Measurements from ENCODE around the gene EIF1.

EIF1 gene

GRCh38 chr17:41705271-41705991 is 16.7 kb downstream of the EIF1 start:
- DNase-seq, result no peak

DNA sequence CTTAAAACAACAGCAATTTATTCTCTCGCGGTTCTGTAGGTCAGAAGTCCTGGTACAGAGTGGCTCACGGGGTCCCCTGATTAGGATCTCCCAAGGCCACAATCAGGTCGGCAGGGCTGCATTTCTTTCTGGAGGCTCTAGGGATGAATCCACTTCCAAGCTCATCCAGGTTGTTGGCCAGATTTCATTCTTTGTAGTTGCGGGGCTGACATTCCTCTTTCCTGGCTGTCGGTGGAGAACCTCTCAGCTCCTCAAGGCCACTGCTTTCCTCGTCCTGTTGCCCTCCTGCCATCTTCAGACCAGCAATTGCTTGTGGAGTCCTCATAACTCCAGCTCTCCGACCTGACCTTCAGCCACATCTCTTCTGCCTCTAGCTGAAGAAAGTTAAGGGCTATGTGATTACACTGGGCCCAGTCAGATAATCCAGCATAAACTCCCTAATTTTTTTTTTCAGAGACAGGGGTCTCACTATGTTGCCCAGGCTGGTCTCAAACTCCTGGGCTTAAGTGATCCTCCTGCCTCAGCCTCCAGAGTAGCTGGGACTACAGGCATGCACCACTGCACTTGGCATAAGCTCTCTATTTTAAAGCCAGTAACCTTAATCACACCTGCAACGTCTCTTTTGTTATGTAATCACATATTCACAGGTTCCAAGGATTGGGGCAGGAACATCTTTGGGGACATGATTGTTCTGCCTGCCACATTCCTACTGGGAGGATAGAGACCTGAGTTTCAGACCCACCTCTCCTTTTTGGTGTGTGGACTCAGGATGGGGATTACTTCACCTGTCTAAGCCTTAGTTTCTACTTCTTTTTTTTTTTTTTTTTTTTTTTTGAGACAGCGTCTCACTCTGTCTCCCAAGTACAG is 19.4 kb downstream of the EIF1 start:
- DNase-seq, result no peak

- DNase-seq, result no peak
These were observed 21.9 kb downstream of the EIF1 start for GRCh38 chr17:41710472-41711090.

GRCh38 chr17:41711669-41712400 is 23.1 kb downstream of the EIF1 start, which contains the start of gene GAST:
Gene GAST (plus strand): TSS chr17:41712331. CDS start chr17:41715437, 3,106 bp downstream.
- no peak for DNase-seq

DNA sequence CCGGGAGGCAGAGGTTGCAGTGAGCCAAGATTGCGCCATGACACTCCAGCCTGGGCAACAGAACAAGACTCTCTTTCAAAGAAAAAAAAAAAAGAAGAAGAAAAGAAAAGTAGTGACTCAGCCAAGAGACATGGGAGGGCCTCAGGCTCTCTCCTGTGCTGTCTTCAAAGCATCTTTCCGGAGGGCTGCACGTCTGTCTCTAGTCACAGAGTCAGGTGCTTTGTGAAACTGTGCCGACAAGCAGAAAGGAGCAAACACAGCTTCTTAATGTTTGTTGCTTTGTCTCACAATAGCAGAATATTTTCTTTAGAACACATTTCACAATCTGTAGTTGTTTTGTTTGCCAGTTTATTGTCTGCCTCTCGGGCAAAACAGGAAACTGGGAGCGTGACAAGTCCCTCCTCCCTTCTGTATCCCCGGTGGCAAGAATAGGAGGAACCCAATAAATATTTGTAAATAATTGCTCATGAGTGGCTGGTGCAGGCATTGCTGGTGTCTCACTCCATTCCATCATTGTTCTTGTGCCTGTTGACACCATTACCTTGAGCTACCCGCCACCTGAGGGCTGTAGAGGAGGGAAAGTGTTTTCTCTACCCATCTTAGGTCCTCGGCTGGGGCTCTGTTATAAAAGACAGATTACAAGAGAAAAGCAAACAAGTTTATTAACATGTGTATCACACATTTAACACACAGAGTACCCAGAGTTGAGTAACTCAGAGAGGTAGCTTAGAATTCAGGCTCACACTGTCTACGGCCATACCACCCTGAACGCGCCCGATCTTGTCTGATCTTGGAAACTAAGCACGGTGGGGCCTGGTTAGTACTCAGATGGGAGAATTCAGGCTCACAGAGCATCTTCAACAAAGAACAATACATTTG is 29.0 kb downstream of the EIF1 start:
- DNase-seq, result no peak

GRCh38 chr17:41718287-41718645 is 29.6 kb downstream of the EIF1 start:
- DNase-seq, result no peak

DNA sequence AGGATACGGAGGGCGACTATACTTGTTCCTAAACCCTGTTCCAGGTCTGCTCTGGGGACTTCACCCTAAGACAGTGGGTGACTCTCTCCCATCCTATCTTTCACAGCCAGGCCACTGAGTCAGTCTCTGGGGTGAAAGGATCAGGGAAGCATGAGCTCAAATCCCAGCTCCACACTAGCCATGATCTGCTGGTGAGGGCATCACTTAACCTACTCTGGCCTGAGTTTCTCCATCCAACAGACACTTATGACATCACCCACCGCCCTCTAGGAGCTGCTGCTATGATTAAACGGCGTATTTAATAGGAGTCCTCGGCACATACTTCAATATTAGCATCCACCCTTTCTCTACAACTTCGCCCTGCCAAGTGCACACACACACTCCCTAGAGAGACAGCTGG is 33.5 kb downstream of the EIF1 start:
- DNase-seq, result no peak

- no peak for DNase-seq
These were observed 35.3 kb downstream of the EIF1 start for GRCh38 chr17:41723801-41724475.

GRCh38 chr17:41724476-41725050 is 35.9 kb downstream of the EIF1 start:
- peak; percentile 66 for DNase-seq

DNA sequence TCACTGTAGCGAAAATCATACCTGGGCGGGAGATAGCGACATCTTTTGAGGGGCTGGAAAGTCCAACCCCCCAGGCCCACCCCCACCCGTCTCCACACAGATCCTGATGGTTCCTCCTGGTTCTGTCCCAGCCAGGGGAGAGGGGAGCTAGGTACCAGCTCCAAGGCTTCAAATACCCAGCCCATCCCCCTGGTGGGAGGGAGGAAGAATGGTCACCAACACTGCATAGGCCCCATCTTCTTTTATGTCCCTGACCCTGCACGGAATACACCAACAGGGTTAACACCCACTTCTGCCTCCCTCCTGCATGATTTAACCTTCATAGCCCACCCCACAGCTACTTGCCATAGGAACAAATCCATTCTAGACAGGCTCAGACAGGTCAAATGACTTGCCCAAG is 36.4 kb downstream of the EIF1 start:
- DNase-seq, result no peak

DNA sequence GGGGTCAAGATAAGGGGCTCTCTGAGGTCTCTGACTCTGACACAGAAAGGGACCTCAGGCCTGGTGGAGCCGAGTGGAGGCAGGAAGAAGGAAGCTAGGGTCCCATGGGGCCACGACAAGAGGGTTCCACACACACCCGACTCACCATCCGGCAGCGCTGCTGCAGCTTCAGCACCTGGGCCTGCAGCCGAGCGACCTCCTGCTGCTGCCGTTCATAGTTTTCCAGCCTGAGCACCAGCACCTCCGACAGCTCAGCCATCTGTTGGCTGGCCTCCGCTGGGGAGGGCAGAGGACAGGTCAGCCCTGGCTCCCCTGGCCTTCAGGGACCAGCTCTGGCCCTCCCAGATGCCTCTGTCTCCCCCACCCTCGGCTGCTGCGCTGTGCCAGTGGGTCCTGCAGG is 39.4 kb downstream of the EIF1 start:
- no peak for DNase-seq

- DNase-seq, result no peak
These were observed 41.8 kb downstream of the EIF1 start for GRCh38 chr17:41730479-41730878.

DNA sequence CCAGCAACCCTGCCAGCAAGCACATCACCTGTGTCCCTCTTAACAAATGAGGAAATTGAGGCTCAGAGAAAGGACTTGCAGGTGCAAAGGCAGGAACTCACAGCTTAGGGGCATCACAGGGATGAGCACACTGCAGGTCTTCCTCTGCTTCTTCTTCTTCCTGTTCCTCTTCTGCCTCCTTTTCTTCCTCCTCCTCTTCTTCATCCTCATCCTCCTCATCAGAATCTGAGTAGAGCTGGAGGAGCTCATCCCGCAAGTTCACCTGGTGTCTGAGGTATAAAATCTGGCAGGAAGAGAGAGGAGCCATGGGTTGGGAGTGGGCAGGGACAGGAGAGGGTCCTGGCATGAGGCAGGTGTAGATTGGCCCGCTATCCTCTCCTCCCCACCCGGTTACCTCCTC is 43.2 kb downstream of the EIF1 start:
- DNase-seq, result no peak

- DNase-seq, result no peak
These were observed 44.9 kb downstream of the EIF1 start for GRCh38 chr17:41733348-41734138.

DNA sequence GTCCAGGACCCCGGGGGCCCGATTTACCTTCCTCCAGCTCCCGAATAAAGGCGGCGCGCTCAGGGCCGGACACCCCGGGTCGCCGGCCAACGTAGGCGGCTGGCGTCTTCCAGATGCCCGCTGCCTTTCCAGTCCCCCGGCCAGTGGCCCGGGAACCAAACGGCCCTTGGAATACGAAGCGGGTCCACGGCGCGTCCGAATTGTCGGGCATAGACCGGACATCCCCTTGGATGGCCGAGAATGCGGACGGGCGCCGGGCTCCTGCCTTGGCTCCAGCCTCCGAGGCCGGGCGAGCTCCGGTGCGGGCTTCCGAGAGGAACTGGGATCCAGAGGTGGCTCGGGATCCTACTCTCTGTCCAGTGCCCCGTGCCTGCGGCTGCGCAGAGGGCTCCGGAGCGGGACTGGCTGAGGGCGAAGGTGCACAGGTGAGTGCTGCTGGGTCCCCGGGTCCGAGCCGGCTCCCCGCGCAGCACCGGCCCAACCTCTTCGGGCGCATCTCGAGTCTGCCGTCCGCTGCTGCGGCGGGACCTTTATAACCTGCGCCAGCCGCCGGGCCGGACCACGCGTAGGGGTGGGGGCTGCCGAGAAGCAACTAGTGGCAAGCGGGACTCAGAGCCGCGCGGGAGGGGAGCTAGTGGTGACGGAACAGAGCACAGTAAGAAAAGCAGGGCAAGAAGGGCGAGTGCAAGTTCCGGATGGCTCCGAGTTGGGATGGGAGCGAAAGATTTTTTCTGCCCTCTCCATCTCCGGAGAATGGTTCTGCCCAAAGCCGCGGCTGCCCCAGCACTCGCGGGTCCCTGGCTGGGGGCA is 45.7 kb downstream of the EIF1 start, which contains the start of gene HAP1:
HAP1 (minus strand) TSS at position 505 of the 810 bp plus-strand sequence; CDS start at position 496, 9 bp downstream.
- no peak for DNase-seq

- no peak for DNase-seq
These were observed 46.2 kb downstream of the EIF1 start for GRCh38 chr17:41734949-41735313.

DNA sequence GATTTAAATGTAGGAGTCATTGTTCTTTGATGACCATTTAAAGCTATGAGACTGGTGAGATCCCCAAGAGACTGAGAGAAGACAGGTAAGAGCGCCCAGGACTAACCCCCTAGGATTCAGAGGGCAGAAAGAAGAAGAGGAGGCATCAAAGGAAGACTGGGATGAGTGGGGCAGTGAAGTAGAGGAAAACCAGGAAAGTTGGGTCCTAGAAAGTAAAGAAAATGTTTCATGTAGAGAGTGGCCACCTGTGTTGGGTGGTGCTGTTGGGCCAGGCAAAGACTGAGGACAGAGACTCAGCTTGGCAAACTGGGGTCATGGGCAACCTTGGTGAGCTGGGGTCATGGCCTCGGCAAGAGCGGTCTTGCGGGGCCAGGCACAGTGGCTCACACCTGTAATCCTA is 47.1 kb downstream of the EIF1 start:
- no peak for DNase-seq

- DNase-seq, result no peak
These were observed 48.4 kb downstream of the EIF1 start for GRCh38 chr17:41736983-41737679.

DNA sequence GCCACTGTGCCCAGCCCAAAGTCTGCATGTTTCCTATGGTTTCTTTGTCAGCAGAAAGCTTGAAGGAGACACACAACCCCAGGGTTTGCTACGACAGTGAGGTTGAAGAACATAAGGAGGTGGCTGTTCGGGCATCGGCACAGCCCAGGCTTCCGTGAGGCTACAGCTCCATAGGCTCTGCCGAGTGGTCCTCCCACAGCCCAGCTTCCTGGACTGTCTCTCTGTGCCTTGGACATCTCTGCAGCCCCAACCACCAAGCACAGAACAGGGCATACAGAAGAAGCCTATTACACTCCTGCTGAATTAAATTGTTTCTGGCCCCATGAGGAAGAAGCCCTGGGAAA is 49.0 kb downstream of the EIF1 start:
- no peak for DNase-seq

All from NCI-H1048 (cell line).